Pancreas (tissue), 10 donors: Measurements from ENCODE around the gene SMIM24. TPM values are rescaled to one million over a fixed set of nuclear protein-coding genes. Genes with fewer than 3 reads are reported as not detected.
A peak's percentile ranks its signal among the peaks of the same experiment; 100 is the strongest.

ENCODE experiments used
- ATAC-seq, 4 donors: fragments of 200-7000 bp; cut with Tn5 transposase; one replicate each; pipeline versions ENCODE4 v1.8.0 to v1.9.1; 2020; ENCODE audit warnings: mild to moderate bottlenecking in 4 of 4, moderate library complexity in 4 of 4
- DNase-seq, 6 donors: peaks; one replicate each; pipeline ENCODE4 v3.0.0-alpha.2; 2020
- FAIRE-seq: peaks from 2 replicates; lab custom pipeline; 2012; peaks lifted over from hg19 to GRCh38; lab: Jason Lieb, UNC
- H3K27ac ChIP-seq, 4 donors: fragments of 200-600 bp; sonication (generic); 1 replicate in 3 of 4; 2 replicates in 1 of 4; pipeline versions ENCODE4 v1.5.0 to v1.8.0; 2020
- H3K27me3 ChIP-seq, 4 donors: fragments of 200-600 bp; one replicate each; pipeline ENCODE4 v1.8.0; 2021
- H3K36me3 ChIP-seq, 3 donors: fragments of 200-600 bp; sonication (generic) in 1 of 3; one replicate each; pipeline versions ENCODE4 v1.5.0 to v1.8.0; 2020 to 2021
- H3K4me1 ChIP-seq, 3 donors: fragments of 200-600 bp; one replicate each; pipeline ENCODE4 v1.8.0; 2021
- H3K4me3 ChIP-seq, 4 donors: fragments of 200-600 bp; sonication (generic) in 2 of 4; one replicate each; pipeline versions ENCODE4 v1.5.0 to v1.8.0; 2020 to 2021
- H3K9me3 ChIP-seq, 4 donors: fragments of 200-600 bp; one replicate each; pipeline ENCODE4 v1.8.0; 2021
- WGBS, 2 donors: extraction: QIAGEN DNeasy Blood & Tissue Kit; methylation state at CpG; one replicate each; pipeline ENCODE4 v1.1.7; 2013; 5-methylcytosine and 5-hydroxymethylcytosine counted together
- intact Hi-C, 3 donors: fragments of 100-400 bp; cut with DNase I; formaldehyde crosslinking; loops; one replicate each; pipeline versions ENCODE4 v1.11.1 to v1.14.2; 2022
- polyA plus RNA-seq, 2 donors: library from polyadenylated mRNA; stranded (reverse); fragments of 200-250 nt; gene quantifications; one replicate each; pipeline ENCODE4 v1.2.3, GENCODE V29; 2013
- total RNA-seq, 6 donors: library from RNA; stranded (reverse); fragmentation: NEBNext Ultra II Directional in 4 of 6; extraction: Animal tissue kit (Norgen Biotek cat#: 25700) in 4 of 6; gene quantifications; one replicate each; pipeline versions ENCODE4 v1.2.1 to v1.2.4, GENCODE V29; 2021 to 2023
- TF ChIP-seq, protein P1 (sequence below), 4 donors: fragments of 200-600 bp; sonication (generic) in 3 of 4; IDR thresholded peaks; one replicate each; pipeline versions ENCODE4 v1.5.0 to v1.8.0; 2021; ENCODE audit warnings: antibody characterized with exemption in 4 of 4
- donor health status: healthy with polysubstance abuse.
- donor health status: DM: no; HTN: no; CAD: no; lungs with moderate emphysema.
- donor health status: DM: no; HTN: no; CAD: no.
- donor health status: control.
- donor health status: control.
- donor health status: Bipolar disorder and iron deficiency.
- donor health status: DM: yes; HTN: yes; CAD: no.
- donor health status: DM: no; HTN: no; CAD: no.
- donor health status: DM: no; HTN: no; CAD: no.
- donor health status: DM: yes; HTN: yes; CAD: no.

Gene SMIM24
- total and polyA plus RNA-seq, 8 donors, result 1.2 to 143 (median 4.4) TPM

GRCh38 chr19:3506384-3507340 is 26.3 kb upstream of the SMIM24 start:
- intact Hi-C loops, result no loop called here
- 1% methylated on average over 56 to 69 of the region's 69 CpGs for WGBS, 2 donors
- Histone ChIP-seq H3K27me3 (no peaks in the 10 kb centered on the region), H3K36me3 (no peaks in the 10 kb centered on the region), H3K4me1 (peaks cover 0 to 7% (median 0%) of the 10 kb centered on the region in 3 donors), H3K4me3 (peak overlapping the region; percentile 84 to 98 (median 92)), H3K27ac (peak overlapping the region; percentile 51 to 75 (median 69)), H3K9me3 (no peaks in the 10 kb centered on the region)
- FAIRE-seq (no peak), ATAC-seq (peak in 3 of 4 donors; percentile 1 to 3 (median 2)), DNase-seq (peak in 4 of 6 donors; percentile 46 to 89 (median 58))
- TF ChIP-seq, protein P1, sequence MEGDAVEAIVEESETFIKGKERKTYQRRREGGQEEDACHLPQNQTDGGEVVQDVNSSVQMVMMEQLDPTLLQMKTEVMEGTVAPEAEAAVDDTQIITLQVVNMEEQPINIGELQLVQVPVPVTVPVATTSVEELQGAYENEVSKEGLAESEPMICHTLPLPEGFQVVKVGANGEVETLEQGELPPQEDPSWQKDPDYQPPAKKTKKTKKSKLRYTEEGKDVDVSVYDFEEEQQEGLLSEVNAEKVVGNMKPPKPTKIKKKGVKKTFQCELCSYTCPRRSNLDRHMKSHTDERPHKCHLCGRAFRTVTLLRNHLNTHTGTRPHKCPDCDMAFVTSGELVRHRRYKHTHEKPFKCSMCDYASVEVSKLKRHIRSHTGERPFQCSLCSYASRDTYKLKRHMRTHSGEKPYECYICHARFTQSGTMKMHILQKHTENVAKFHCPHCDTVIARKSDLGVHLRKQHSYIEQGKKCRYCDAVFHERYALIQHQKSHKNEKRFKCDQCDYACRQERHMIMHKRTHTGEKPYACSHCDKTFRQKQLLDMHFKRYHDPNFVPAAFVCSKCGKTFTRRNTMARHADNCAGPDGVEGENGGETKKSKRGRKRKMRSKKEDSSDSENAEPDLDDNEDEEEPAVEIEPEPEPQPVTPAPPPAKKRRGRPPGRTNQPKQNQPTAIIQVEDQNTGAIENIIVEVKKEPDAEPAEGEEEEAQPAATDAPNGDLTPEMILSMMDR (IDR thresholded peaks at IDR 0.05), result no peak

DNA sequence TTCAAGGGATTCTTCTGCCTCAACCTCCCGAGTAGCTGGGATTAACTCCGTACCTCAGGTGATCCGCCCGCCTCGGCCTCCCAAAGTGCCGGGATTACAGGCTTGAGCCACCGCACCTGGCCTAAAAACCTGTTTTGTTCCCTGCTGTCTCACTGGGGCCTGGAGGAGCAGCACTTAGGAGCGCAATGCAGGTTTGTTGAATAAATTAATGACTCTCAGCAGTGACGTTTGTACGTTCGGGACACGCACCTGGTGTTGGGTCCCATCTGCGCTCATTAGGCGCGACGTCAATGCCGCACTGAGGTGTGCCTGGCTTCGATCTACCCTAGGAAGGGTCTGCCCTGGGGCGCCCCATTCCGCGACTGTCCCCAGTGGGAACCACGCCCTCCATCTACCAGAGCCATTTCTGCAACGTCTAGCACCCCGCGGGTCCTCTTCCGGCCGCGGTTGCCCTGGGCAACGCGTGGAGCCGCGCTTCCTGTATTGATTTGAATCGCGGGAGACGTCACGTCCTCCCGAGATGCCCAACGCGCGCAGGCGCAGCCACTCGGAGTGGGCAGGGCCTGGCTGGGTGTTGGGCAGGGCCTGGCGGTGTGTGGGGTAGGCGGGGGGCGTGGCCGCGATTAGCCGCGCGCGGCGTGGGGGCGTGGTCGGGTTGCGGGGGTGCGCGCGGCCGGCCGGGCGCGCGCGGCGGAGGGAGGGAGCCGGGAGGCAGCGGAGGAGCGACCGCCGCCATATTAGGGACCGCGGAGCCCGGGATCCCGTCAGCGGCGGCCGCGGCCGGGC is 25.5 kb upstream of the SMIM24 start, which contains the start of gene FZR1:
TSS of gene FZR1 (plus strand) at position 714 of the 786 bp plus-strand sequence. CDS start 16,679 bp downstream, outside the sequence.
- intact Hi-C loops, result no loop called here
- ATAC-seq, result peak; percentile 92 to 95 (median 93)
- H3K27me3 ChIP-seq, result no peaks in the 10 kb centered on the region
- no peaks in the 10 kb centered on the region for H3K36me3 ChIP-seq
- 0 to 1% methylated on average over 48 to 79 of the region's 79 CpGs for WGBS, 2 donors
- peaks cover 0 to 7% (median 0%) of the 10 kb centered on the region in 3 donors for H3K4me1 ChIP-seq
- H3K4me3 ChIP-seq, result peak within 1 kb of the TSS; percentile 84 to 98 (median 92)
- H3K9me3 ChIP-seq, result no peaks in the 10 kb centered on the region
- H3K27ac ChIP-seq, result peak within 1 kb of the TSS; percentile 66 to 92 (median 82)
- TF ChIP-seq, protein P1 (IDR thresholded peaks at IDR 0.05), result no peak
- no peak for FAIRE-seq
- peak; percentile 98 to 100 (median 100) for DNase-seq

DNA sequence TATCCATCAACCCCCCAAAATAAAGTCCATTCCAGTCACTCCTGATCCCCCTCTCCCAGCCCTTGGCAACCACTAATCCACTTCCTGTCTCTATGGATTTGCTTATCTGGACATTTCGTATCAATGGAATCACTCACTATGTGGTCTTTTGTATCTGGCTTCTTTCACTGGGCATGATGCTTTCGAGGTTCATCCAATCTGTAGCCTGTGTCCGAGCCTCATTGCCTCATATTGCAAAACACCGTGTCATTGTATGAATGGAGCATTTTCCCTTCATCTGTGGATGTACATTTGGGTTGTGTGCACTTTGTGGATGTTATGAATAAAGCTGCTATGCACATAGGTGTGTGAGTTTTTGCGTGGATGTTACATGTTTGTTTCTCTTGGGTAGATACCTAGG is 24.4 kb upstream of the SMIM24 start:
- H3K4me1 ChIP-seq, result peaks cover 0 to 7% (median 0%) of the 10 kb centered on the region in 3 donors
- FAIRE-seq (no peak), ATAC-seq (no peak), DNase-seq (no peak)
- H3K27me3 ChIP-seq, result no peaks in the 10 kb centered on the region
- peak overlapping the region in 1 of 4 donors; percentile 92 for H3K27ac ChIP-seq
- 77 to 82% methylated on average over 5 of the region's 5 CpGs for WGBS, 2 donors
- no peaks in the 10 kb centered on the region for H3K36me3 ChIP-seq
- no peaks in the 10 kb centered on the region for H3K9me3 ChIP-seq
- no peak overlapping the region for H3K4me3 ChIP-seq
- TF ChIP-seq, protein P1 (IDR thresholded peaks at IDR 0.05), result no peak
- intact Hi-C loops, result no loop called here

- peaks cover 0 to 14% (median 3%) of the 10 kb centered on the region in 3 donors for H3K4me1 ChIP-seq
- no peaks in the 10 kb centered on the region for H3K27me3 ChIP-seq
- DNase-seq (peak in 1 of 6 donors; percentile 51), FAIRE-seq (no peak), ATAC-seq (no peak)
- no peaks in the 10 kb centered on the region for H3K9me3 ChIP-seq
- no peak overlapping the region for H3K27ac ChIP-seq
- TF ChIP-seq, protein P1 (IDR thresholded peaks at IDR 0.05), result no peak
- H3K36me3 ChIP-seq, result no peaks in the 10 kb centered on the region
- no peak overlapping the region for H3K4me3 ChIP-seq
- WGBS, 2 donors, result 70 to 79% methylated on average over 13 of the region's 13 CpGs
- intact Hi-C loops, result no loop called here
These were observed 22.8 kb upstream of the SMIM24 start for GRCh38 chr19:3503036-3503572.
